Parathyroid adenoma (tissue), 2 donors: ENCODE results near the gene AREL1.
A peak's percentile ranks its signal among the peaks of the same experiment; 100 is the strongest.

ENCODE experiments used
- H2AFZ ChIP-seq: fragments of 300-600 bp; sonication (generic); one replicate; pipeline ENCODE4 v1.7.0; 2017; ENCODE audit warnings: antibody characterized with exemption, mild to moderate bottlenecking
- H3K27ac ChIP-seq: fragments of 300-600 bp; sonication (generic); one replicate; pipeline ENCODE4 v1.7.0; 2017
- H3K27me3 ChIP-seq: fragments of 300-600 bp; sonication (generic); one replicate; pipeline ENCODE4 v1.7.0; 2017; ENCODE audit warnings: low read length; ENCODE audit not compliant: control insufficient read depth, insufficient read depth
- H3K36me3 ChIP-seq: fragments of 300-600 bp; sonication (generic); one replicate; pipeline ENCODE4 v1.7.0; 2017; ENCODE audit warnings: low read length; ENCODE audit not compliant: control insufficient read depth, insufficient read depth
- H3K4me1 ChIP-seq: fragments of 300-600 bp; sonication (generic); one replicate; pipeline ENCODE4 v1.7.0; 2017; ENCODE audit warnings: control low read depth
- H3K4me2 ChIP-seq: fragments of 300-600 bp; sonication (generic); one replicate; pipeline ENCODE4 v1.7.0; 2017; ENCODE audit warnings: low read length
- H3K4me3 ChIP-seq: fragments of 300-600 bp; sonication (generic); one replicate; pipeline ENCODE4 v1.7.0; 2017; ENCODE audit warnings: low read depth, low read length
- H3K79me2 ChIP-seq: fragments of 300-600 bp; sonication (generic); one replicate; pipeline ENCODE4 v1.7.0; 2017; ENCODE audit warnings: control low read depth
- H3K9ac ChIP-seq: fragments of 300-600 bp; sonication (generic); one replicate; pipeline ENCODE4 v1.7.0; 2017; ENCODE audit warnings: mild to moderate bottlenecking
- H3K9me3 ChIP-seq: fragments of 300-600 bp; sonication (generic); one replicate; pipeline ENCODE4 v1.7.0; 2017; ENCODE audit warnings: low read length; ENCODE audit not compliant: control insufficient read depth
- TF ChIP-seq, protein P1 (sequence below): fragments of 300-600 bp; sonication (generic); IDR thresholded peaks from one replicate; pipeline ENCODE4 v1.7.0; 2017; ENCODE audit warnings: antibody characterized with exemption, mild to moderate bottlenecking
- donor health status: primary hyperparathyroidism.

The AREL1 gene

DNA sequence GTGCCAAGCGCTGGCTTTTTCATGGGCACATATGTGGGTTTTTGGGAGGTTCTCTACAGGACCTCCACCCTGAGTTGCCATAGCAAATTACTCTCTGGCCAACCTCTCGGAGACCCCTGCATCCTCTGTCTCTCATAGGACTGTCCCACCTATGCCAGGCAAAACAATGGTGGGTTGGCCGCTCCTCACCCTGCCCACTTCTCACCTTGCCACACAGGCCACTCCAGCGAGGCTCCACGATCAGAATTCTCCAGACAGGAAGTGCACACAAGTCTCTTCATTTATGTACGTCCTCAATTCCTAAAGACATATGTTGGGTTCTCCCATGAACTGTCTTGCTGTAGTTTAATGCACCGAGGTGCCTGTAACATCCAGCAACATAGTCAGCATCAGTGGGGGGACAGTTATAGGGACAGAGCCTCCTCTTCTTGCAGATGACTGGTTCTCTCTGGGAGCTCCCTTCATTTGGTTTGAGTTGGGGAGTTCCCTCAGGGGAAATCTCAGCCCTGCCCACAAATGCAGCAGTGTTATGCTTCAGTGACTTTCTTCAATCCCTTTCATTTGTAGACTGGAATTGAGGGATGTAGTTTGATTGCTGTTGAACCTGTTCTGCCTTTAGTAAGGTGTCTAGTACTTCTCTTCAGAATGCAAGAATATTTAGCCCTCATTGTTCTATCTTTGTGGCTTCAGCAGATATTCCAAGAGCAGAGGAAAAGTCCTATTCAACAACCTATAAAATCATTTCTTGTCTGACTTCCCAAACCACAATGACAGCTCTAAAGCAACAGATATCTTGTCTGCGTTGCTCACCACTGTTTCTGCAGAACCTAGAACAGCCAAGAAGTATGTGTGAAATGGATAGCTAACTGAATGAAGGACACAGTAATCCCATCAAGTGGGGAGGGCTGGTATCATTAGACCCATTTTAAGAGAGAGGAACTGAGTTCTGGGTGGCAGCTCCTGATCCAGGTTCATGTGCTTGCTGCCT lies 98.1 kb downstream of the AREL1 start:
- H3K9ac ChIP-seq, result no peak overlapping the region
- no peak overlapping the region for H3K27ac ChIP-seq
- TF ChIP-seq, protein P1, sequence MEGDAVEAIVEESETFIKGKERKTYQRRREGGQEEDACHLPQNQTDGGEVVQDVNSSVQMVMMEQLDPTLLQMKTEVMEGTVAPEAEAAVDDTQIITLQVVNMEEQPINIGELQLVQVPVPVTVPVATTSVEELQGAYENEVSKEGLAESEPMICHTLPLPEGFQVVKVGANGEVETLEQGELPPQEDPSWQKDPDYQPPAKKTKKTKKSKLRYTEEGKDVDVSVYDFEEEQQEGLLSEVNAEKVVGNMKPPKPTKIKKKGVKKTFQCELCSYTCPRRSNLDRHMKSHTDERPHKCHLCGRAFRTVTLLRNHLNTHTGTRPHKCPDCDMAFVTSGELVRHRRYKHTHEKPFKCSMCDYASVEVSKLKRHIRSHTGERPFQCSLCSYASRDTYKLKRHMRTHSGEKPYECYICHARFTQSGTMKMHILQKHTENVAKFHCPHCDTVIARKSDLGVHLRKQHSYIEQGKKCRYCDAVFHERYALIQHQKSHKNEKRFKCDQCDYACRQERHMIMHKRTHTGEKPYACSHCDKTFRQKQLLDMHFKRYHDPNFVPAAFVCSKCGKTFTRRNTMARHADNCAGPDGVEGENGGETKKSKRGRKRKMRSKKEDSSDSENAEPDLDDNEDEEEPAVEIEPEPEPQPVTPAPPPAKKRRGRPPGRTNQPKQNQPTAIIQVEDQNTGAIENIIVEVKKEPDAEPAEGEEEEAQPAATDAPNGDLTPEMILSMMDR, result no peak
- H3K36me3 ChIP-seq, result no peaks in the 10 kb centered on the region
- H2AFZ ChIP-seq, result no peak overlapping the region
- H3K4me3 ChIP-seq, result no peak overlapping the region
- no peaks in the 10 kb centered on the region for H3K9me3 ChIP-seq
- H3K27me3 ChIP-seq, result peaks cover 5% of the 10 kb centered on the region
- no peaks in the 10 kb centered on the region for H3K79me2 ChIP-seq
- H3K4me2 ChIP-seq, result no peak overlapping the region
- no peaks in the 10 kb centered on the region for H3K4me1 ChIP-seq

DNA sequence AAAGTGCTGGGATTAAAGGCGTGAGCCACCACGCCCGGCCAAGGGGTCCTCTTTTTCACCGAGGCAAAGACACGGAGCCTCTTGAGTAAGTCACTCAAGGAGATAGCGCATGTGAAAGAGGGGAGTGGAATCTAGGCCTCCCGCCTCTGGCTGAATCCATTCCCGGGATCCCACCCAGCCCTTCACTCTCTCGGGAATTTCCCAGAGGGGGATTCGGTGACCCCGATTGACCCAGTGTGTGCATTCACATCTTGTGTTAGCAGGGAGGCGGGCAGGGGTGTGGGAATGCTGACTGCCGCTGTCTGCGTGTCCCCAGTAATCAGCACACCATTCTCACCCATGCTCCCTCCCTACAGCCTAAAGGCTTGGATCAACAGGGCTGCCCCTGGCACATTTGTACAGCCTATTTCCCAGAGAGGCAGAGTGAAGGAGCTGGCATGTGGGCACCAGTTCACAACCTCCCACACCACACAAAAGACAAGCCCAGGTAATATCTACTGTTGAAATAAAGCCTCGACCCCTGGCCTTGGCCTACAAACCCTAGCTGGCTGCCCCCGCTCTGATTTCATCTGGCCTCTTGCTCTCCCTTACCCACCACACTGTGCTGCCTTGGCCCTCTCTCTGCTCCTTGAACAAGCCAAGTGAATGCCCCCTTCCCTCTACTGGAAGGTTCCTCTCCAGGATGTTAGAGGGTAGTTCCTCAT lies 99.5 kb downstream of the AREL1 start:
- TF ChIP-seq, protein P1, result no peak
- no peaks in the 10 kb centered on the region for H3K9me3 ChIP-seq
- no peak overlapping the region for H3K9ac ChIP-seq
- no peaks in the 10 kb centered on the region for H3K79me2 ChIP-seq
- peaks cover 5% of the 10 kb centered on the region for H3K27me3 ChIP-seq
- no peak overlapping the region for H2AFZ ChIP-seq
- H3K4me1 ChIP-seq, result no peaks in the 10 kb centered on the region
- no peak overlapping the region for H3K4me3 ChIP-seq
- H3K36me3 ChIP-seq, result no peaks in the 10 kb centered on the region
- no peak overlapping the region for H3K27ac ChIP-seq
- H3K4me2 ChIP-seq, result no peak overlapping the region

DNA sequence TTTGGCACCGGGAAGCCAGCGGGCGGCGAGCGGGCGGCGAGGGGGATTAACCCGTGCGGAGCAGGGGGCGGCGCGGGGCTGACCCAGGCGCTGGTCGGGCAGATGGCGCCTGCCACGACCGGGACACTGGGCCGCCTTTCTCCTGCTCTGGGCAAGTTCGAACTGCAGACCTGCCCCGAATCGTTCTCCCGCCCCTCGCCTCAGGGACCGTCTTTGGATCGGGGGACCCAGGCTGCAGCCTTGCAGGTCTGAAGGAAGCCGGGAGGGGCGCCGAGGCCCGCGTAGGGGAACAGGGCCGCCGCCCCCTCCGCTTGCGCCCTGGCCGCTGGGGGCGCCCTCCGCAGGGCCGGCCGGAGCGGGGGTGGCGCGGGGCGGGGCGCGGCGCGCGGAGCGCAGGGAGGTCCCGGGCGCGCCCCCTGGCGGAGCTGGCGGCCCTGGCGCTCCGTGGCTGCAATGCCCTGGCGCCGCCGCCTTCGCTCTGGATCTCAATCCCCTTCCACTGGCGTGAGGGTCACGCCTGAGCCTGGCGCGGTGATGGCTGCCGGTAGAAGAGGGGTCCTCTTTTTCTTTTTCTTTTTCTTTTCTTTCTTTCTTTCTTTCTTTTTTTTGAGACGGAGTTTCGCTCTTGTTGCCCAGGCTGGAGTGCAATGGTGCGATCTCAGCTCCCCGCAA lies 100.4 kb downstream of the AREL1 start:
- Histone ChIP-seq H3K27ac (no peak overlapping the region), H3K36me3 (no peaks in the 10 kb centered on the region), H3K4me1 (no peaks in the 10 kb centered on the region), H3K4me3 (peak overlapping the region; percentile 60), H3K4me2 (peak overlapping the region; percentile 91), H3K27me3 (peaks cover 5% of the 10 kb centered on the region), H3K9me3 (no peaks in the 10 kb centered on the region), H3K9ac (no peak overlapping the region), H2AFZ (peak overlapping the region; percentile 82), H3K79me2 (no peaks in the 10 kb centered on the region)
- TF ChIP-seq, protein P1, result peak; percentile 50

DNA sequence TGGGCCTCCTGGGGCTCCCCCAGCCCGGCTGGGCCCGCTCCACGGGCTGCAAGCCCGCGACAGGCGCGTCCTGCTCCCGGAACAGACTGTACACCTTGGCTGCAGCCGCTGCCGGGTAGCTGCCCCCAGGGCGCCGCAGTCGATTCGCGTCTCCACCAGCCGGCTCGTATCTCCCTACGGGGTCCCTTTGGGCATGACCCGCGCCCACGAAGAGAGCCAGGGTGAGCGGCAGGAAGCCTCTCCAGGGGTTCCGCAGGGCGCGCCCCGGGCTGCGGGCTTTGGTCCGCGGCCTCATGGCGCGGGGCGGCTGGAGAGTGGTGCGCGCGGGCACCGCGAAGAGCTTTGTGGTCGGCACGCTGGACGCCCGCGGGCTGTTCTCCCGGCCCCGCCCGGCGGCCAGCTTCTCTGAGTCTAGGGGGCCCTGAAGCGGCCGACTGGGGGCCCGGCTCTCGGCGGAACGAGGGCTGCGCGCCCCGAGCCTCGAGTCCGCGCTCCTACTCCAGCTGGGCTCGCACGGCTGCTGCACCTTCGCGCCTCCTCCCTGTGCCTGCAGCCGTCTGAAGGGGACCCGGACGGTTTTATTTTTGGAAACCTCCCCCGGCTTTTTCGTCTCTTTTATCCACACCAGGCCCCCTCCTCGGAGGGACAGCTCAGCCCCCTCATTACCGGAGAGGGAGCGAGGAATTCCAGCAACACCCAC lies 101.1 kb downstream of the AREL1 start, which contains the start of gene LTBP2:
Gene LTBP2 (minus strand): TSS at position 588 of the 700 bp plus-strand sequence. CDS start 293 bp downstream, at position 295.
- H3K79me2 ChIP-seq, result no peaks in the 10 kb centered on the region
- H3K27me3 ChIP-seq, result peaks cover 5% of the 10 kb centered on the region
- H3K9ac ChIP-seq, result no peak within 1 kb of the TSS
- H3K36me3 ChIP-seq, result no peaks in the 10 kb centered on the region
- TF ChIP-seq, protein P1, result no peak
- no peaks in the 10 kb centered on the region for H3K9me3 ChIP-seq
- H3K27ac ChIP-seq, result no peak within 1 kb of the TSS
- no peaks in the 10 kb centered on the region for H3K4me1 ChIP-seq
- peak within 1 kb of the TSS; percentile 60 for H3K4me3 ChIP-seq
- H3K4me2 ChIP-seq, result peak within 1 kb of the TSS; percentile 91
- H2AFZ ChIP-seq, result peak within 1 kb of the TSS; percentile 82
